Globus pallidus (tissue), 1 donor: ENCODE data around the gene TSC22D3.
A peak's percentile ranks its signal among the peaks of the same experiment; 100 is the strongest.

Experiments
- DNase-seq: peaks from one replicate; pipeline ENCODE4 v3.0.0-alpha.2; 2015; ENCODE audit warnings: low spot score

TSC22D3 gene

GRCh38 chrX:107730991-107731766 is 44.4 kb downstream of the TSC22D3 start:
- no peak for DNase-seq

GRCh38 chrX:107730298-107730655 is 45.3 kb downstream of the TSC22D3 start:
- DNase-seq: no peak

- DNase-seq: no peak
Observed at GRCh38 chrX:107729558-107730297, 45.9 kb downstream of the TSC22D3 start.

GRCh38 chrX:107728371-107729099 is 47.1 kb downstream of the TSC22D3 start:
- DNase-seq: no peak

- DNase-seq: no peak
Observed at GRCh38 chrX:107726816-107727534, 48.6 kb downstream of the TSC22D3 start.

GRCh38 chrX:107725761-107726555 is 49.6 kb downstream of the TSC22D3 start:
- DNase-seq: no peak

- DNase-seq: no peak
Observed at GRCh38 chrX:107724653-107725052, 50.9 kb downstream of the TSC22D3 start.

GRCh38 chrX:107723511-107723910 is 52.1 kb downstream of the TSC22D3 start:
- no peak for DNase-seq

GRCh38 chrX:107721966-107722707 is 53.5 kb downstream of the TSC22D3 start:
- no peak for DNase-seq

GRCh38 chrX:107721318-107721717 is 54.3 kb downstream of the TSC22D3 start:
- DNase-seq: no peak

- DNase-seq: no peak
Observed at GRCh38 chrX:107718156-107718621, 57.4 kb downstream of the TSC22D3 start.

- DNase-seq: peak; percentile 77
Observed at GRCh38 chrX:107716816-107717700, 58.5 kb downstream of the TSC22D3 start.

- no peak for DNase-seq
Observed at GRCh38 chrX:107716118-107716684, 59.4 kb downstream of the TSC22D3 start.

GRCh38 chrX:107715331-107716117 is 60.1 kb downstream of the TSC22D3 start:
- no peak for DNase-seq

GRCh38 chrX:107714206-107714891 is 61.2 kb downstream of the TSC22D3 start:
- no peak for DNase-seq

GRCh38 chrX:107713543-107714205 is 61.9 kb downstream of the TSC22D3 start:
- DNase-seq: no peak

- DNase-seq: no peak
Observed at GRCh38 chrX:107713203-107713542, 62.4 kb downstream of the TSC22D3 start.
